Cortex of kidney (tissue), 1 donor: Measurements from ENCODE around the gene RALBP1.
"Not testable (repeated sequence)": the region's sequence is repeated elsewhere in the genome, so short reads cannot be mapped to it uniquely, and the experiment has no call there.

Experiments
- DNase-seq: peaks from one replicate; lab custom pipeline; 2025; lab: John Stamatoyannopoulos, UW

Gene RALBP1

GRCh38 chr18:9474983-9475642 is at the start of gene RALBP1:
Gene RALBP1 (plus strand): TSS chr18:9475513. CDS start chr18:9513046, 37,533 bp downstream.
- DNase-seq, result peak; percentile 91

- DNase-seq, result no peak
These were observed 48.6 kb upstream of the RALBP1 start for GRCh38 chr18:9426753-9427152.

GRCh38 chr18:9428301-9428706 is 47.0 kb upstream of the RALBP1 start:
- no peak for DNase-seq

- DNase-seq, result no peak
These were observed 46.3 kb upstream of the RALBP1 start for GRCh38 chr18:9428862-9429661.

GRCh38 chr18:9429662-9429993 is 45.7 kb upstream of the RALBP1 start:
- no peak for DNase-seq

- not testable (repeated sequence) for DNase-seq
These were observed 45.0 kb upstream of the RALBP1 start for GRCh38 chr18:9430315-9430714.

GRCh38 chr18:9431296-9431695 is 44.0 kb upstream of the RALBP1 start:
- no peak for DNase-seq

- not testable (repeated sequence) for DNase-seq
These were observed 42.2 kb upstream of the RALBP1 start for GRCh38 chr18:9433122-9433521.

- DNase-seq, result no peak
These were observed 41.6 kb upstream of the RALBP1 start for GRCh38 chr18:9433671-9434121.

- no peak for DNase-seq
These were observed 41.1 kb upstream of the RALBP1 start for GRCh38 chr18:9434122-9434701.

GRCh38 chr18:9435041-9435440 is 40.3 kb upstream of the RALBP1 start:
- DNase-seq, result no peak

- no peak for DNase-seq
These were observed 38.9 kb upstream of the RALBP1 start for GRCh38 chr18:9436206-9436929.

GRCh38 chr18:9437021-9437437 is 38.3 kb upstream of the RALBP1 start:
- no peak for DNase-seq

GRCh38 chr18:9437672-9438071 is 37.6 kb upstream of the RALBP1 start:
- no peak for DNase-seq

GRCh38 chr18:9441061-9441460 is 34.3 kb upstream of the RALBP1 start:
- DNase-seq, result no peak

GRCh38 chr18:9444549-9444948 is 30.8 kb upstream of the RALBP1 start:
- no peak for DNase-seq

GRCh38 chr18:9446839-9447238 is 28.5 kb upstream of the RALBP1 start:
- no peak for DNase-seq

GRCh38 chr18:9447334-9447733 is 28.0 kb upstream of the RALBP1 start:
- DNase-seq, result no peak

GRCh38 chr18:9449600-9450414 is 25.5 kb upstream of the RALBP1 start:
- no peak for DNase-seq

- DNase-seq, result not testable (repeated sequence)
These were observed 24.4 kb upstream of the RALBP1 start for GRCh38 chr18:9450920-9451319.

GRCh38 chr18:9453283-9453682 is 22.0 kb upstream of the RALBP1 start:
- no peak for DNase-seq
